Tibial artery (tissue), 4 donors: Measurements from ENCODE around the gene CNTN4.
A peak's percentile ranks its signal among the peaks of the same experiment; 100 is the strongest.

Experiments
- DNase-seq, 2 donors: peaks; one replicate each; pipeline ENCODE4 v3.0.0-alpha.2; 2019
- H3K27ac ChIP-seq, 2 donors: fragments of 200-600 bp; sonication (generic) in 1 of 2; 1 replicate in 1 of 2; 2 replicates in 1 of 2; pipeline ENCODE4 v1.5.1; 2018 to 2019; ENCODE audit warnings: mild to moderate bottlenecking in 1 of 2
- H3K27me3 ChIP-seq, 2 donors: fragments of 200-600 bp; sonication (generic) in 1 of 2; one replicate each; pipeline versions ENCODE4 v1.5.1 to v1.6.0; 2016 to 2019
- H3K36me3 ChIP-seq, 3 donors: fragments of 200-600 bp; sonication (generic) in 2 of 3; one replicate each; pipeline ENCODE4 v1.5.1; 2016 to 2019; ENCODE audit warnings: mild to moderate bottlenecking in 2 of 3
- H3K4me1 ChIP-seq, 4 donors: fragments of 200-600 bp; sonication (generic) in 2 of 4; 1 replicate in 3 of 4; 2 replicates in 1 of 4; pipeline ENCODE4 v1.5.1; 2016 to 2019
- H3K4me3 ChIP-seq, 2 donors: fragments of 200-600 bp; sonication (generic) in 1 of 2; 1 replicate in 1 of 2; 2 replicates in 1 of 2; pipeline ENCODE4 v1.5.1; 2018 to 2019; ENCODE audit warnings: mild to moderate bottlenecking in 2 of 2
- H3K9me3 ChIP-seq, 3 donors: fragments of 200-600 bp; sonication (generic) in 1 of 3; one replicate each; pipeline ENCODE4 v1.5.1; 2016 to 2019
- intact Hi-C: fragments of 100-400 bp; cut with DNase I; formaldehyde crosslinking; loops from one replicate; pipeline ENCODE4 v1.15.0; 2023; ENCODE audit warnings: low total_unique reads
- TF ChIP-seq, protein P1 (sequence below), 2 experiments: fragments of 200-600 bp in 1 of 2; fragments of 450-650 bp in 1 of 2; IDR thresholded peaks; one replicate each; pipeline ENCODE4 v1.5.1; 2017 to 2019; ENCODE audit warnings: antibody characterized with exemption in 2 of 2, mild to moderate bottlenecking in 1 of 2, moderate library complexity in 1 of 2

The CNTN4 gene

DNA sequence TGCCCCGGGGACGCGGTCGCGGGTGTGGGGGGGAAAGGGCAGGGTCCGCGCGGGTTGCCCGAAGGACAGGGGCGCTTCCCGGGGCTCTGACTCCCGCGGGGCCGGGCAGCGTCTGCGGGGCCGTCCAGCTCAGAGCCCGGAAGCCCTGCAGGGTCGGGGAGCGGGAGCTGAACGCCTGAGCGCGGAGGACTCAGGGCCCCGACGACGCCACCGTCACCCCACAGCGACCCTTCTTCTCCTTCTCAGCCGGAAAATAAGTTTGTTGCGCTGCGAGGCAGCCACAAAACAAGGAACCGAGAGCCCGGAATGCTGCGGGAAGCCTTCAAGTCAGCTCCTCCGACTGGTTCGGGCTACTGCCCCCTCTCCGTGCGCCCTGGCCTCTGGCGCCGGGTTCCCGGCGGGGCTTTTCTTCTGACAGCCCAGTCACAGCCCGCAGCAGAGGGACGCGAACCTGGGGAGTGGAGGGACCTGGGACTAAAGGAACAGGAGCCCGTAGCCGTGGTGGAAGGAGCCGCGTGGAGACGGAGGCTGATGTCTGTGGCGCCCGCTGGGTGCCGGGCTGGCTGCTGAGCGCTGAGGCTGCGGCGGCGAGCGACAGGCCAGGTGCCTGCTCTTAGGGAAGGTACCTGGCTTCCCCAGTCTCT, 484 bp downstream of the CNTN4 start:
- intact Hi-C loops = no loop called here
- DNase-seq = peak; percentile 25 to 74
- Histone ChIP-seq H3K4me1 (peaks cover 0 to 57% (median 16%) of the 10 kb centered on the region in 4 donors), H3K4me3 (peak overlapping the region; percentile 79 to 96), H3K27me3 (no peaks in the 10 kb centered on the region), H3K36me3 (no peaks in the 10 kb centered on the region), H3K9me3 (no peaks in the 10 kb centered on the region), H3K27ac (peak overlapping the region; percentile 88 to 95)
- TF ChIP-seq, protein P1, sequence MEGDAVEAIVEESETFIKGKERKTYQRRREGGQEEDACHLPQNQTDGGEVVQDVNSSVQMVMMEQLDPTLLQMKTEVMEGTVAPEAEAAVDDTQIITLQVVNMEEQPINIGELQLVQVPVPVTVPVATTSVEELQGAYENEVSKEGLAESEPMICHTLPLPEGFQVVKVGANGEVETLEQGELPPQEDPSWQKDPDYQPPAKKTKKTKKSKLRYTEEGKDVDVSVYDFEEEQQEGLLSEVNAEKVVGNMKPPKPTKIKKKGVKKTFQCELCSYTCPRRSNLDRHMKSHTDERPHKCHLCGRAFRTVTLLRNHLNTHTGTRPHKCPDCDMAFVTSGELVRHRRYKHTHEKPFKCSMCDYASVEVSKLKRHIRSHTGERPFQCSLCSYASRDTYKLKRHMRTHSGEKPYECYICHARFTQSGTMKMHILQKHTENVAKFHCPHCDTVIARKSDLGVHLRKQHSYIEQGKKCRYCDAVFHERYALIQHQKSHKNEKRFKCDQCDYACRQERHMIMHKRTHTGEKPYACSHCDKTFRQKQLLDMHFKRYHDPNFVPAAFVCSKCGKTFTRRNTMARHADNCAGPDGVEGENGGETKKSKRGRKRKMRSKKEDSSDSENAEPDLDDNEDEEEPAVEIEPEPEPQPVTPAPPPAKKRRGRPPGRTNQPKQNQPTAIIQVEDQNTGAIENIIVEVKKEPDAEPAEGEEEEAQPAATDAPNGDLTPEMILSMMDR (IDR thresholded peaks at IDR 0.05) = no peak

GRCh38 chr3:2099779-2100191, 1.1 kb downstream of the CNTN4 start:
- H3K4me3 ChIP-seq = peak overlapping the region; percentile 79 to 96
- H3K9me3 ChIP-seq = no peaks in the 10 kb centered on the region
- H3K4me1 ChIP-seq = peaks cover 0 to 63% (median 16%) of the 10 kb centered on the region in 4 donors
- no peaks in the 10 kb centered on the region for H3K36me3 ChIP-seq
- no peaks in the 10 kb centered on the region for H3K27me3 ChIP-seq
- DNase-seq = no peak
- TF ChIP-seq, protein P1 (IDR thresholded peaks at IDR 0.05) = no peak
- H3K27ac ChIP-seq = peak overlapping the region; percentile 88 to 95
- intact Hi-C loops = no loop called here

- peaks cover 0 to 50% (median 0%) of the 10 kb centered on the region in 4 donors for H3K4me1 ChIP-seq
- no peak overlapping the region for H3K4me3 ChIP-seq
- TF ChIP-seq, protein P1 (IDR thresholded peaks at IDR 0.05) = no peak
- DNase-seq = no peak
- no peak overlapping the region for H3K27ac ChIP-seq
- H3K27me3 ChIP-seq = no peaks in the 10 kb centered on the region
- intact Hi-C loops = no loop called here
- no peaks in the 10 kb centered on the region for H3K9me3 ChIP-seq
- H3K36me3 ChIP-seq = no peaks in the 10 kb centered on the region
Measured at GRCh38 chr3:2106438-2106837, 7.8 kb downstream of the CNTN4 start.

- DNase-seq = no peak
- H3K27me3 ChIP-seq = no peaks in the 10 kb centered on the region
- intact Hi-C loops = no loop called here
Measured at GRCh38 chr3:2110597-2111117, 12.0 kb downstream of the CNTN4 start.

GRCh38 chr3:2114617-2115275, 16.1 kb downstream of the CNTN4 start:
- TF ChIP-seq, protein P1 (IDR thresholded peaks at IDR 0.05) = no peak
- no peaks in the 10 kb centered on the region for H3K27me3 ChIP-seq
- H3K4me1 ChIP-seq = peaks cover 0 to 42% (median 0%) of the 10 kb centered on the region in 4 donors
- H3K36me3 ChIP-seq = no peaks in the 10 kb centered on the region
- no peak overlapping the region for H3K27ac ChIP-seq
- no peaks in the 10 kb centered on the region for H3K9me3 ChIP-seq
- DNase-seq = no peak
- intact Hi-C loops = no loop called here
- H3K4me3 ChIP-seq = no peak overlapping the region

More at GRCh38 chr3:2110597-2111117, 12.0 kb downstream of the CNTN4 start:
- Histone ChIP-seq H3K36me3 (no peaks in the 10 kb centered on the region), H3K4me1 (peaks cover 0 to 29% (median 0%) of the 10 kb centered on the region in 4 donors), H3K27ac (no peak overlapping the region), H3K9me3 (no peaks in the 10 kb centered on the region), H3K4me3 (no peak overlapping the region)
- TF ChIP-seq, protein P1 (IDR thresholded peaks at IDR 0.05) = no peak
